SK-N-SH (cell line): ENCODE results near the gene EP400. TPM values are rescaled to one million over a fixed set of nuclear protein-coding genes. Genes with fewer than 3 reads are reported as not detected.

ENCODE experiments used
- CTCF ChIA-PET: fragments of 300-600, 350-600 bp; formaldehyde crosslinking; extraction: SDS; loops from one replicate; lab custom pipeline; 2021; lab: Yijun Ruan, JAX
- POLR2A ChIA-PET: fragments of 350-600 bp; sonication (Branson Sonifier 250); formaldehyde crosslinking; extraction: SDS; loops from one replicate; lab custom pipeline; 2020; ENCODE audit warnings: antibody characterized with exemption, inconsistent platforms; lab: Yijun Ruan, JAX
- DNase-seq: peaks from one replicate; pipeline ENCODE4 v3.0.0; 2012
- H2AFZ ChIP-seq: fragments of 200-600 bp; sonication (generic); 2 replicates; pipeline ENCODE4 v1.8.1; 2016; ENCODE audit warnings: antibody characterized with exemption, mild to moderate bottlenecking, low read depth
- H3F3A ChIP-seq: fragments of 200-600 bp; sonication (generic); replicated peaks from 2 replicates; pipeline ENCODE3; 2016; ENCODE audit warnings: antibody characterized with exemption, mild to moderate bottlenecking; ENCODE audit not compliant: insufficient read depth
- H3K27ac ChIP-seq, 2 experiments: fragments of 200-500 bp in 1 of 2; fragments of 200-600 bp in 1 of 2; sonication (Bioruptor generic) in 1 of 2; sonication (generic), shearing (Covaris generic) in 1 of 2; 2 replicates each; pipeline versions ENCODE4 v1.5.1 to v1.6.1; 2014 to 2016; ENCODE audit warnings: low read depth in 2 of 2, inconsistent platforms in 1 of 2, low read length in 1 of 2, mild to moderate bottlenecking in 1 of 2, mixed read lengths in 1 of 2
- H3K27me3 ChIP-seq: fragments of 200-600 bp; sonication (generic), shearing (Covaris generic); 2 replicates; pipeline ENCODE4 v1.6.1; 2016; ENCODE audit warnings: mixed run types; ENCODE audit not compliant: insufficient read depth
- H3K36me3 ChIP-seq, 2 experiments: fragments of 200-500 bp in 1 of 2; fragments of 200-600 bp in 1 of 2; sonication (Bioruptor generic) in 1 of 2; sonication (generic) in 1 of 2; replicated peaks in 1 of 2; 2 replicates each; pipeline versions ENCODE3 to v1.5.1; 2014 to 2016; ENCODE audit warnings: low read length in 1 of 2, mild to moderate bottlenecking in 1 of 2; ENCODE audit not compliant: insufficient read depth in 2 of 2, control insufficient read depth in 1 of 2
- H3K4me1 ChIP-seq, 2 experiments: fragments of 200-500 bp in 1 of 2; fragments of 200-600 bp in 1 of 2; sonication (Bioruptor generic) in 1 of 2; sonication (generic), shearing (Covaris generic) in 1 of 2; 2 replicates each; pipeline versions ENCODE4 v1.5.1 to v1.6.1; 2014 to 2016; ENCODE audit warnings: low read depth in 1 of 2, low read length in 1 of 2, mixed run types in 1 of 2; ENCODE audit not compliant: insufficient read depth in 2 of 2, control insufficient read depth in 1 of 2
- H3K4me2 ChIP-seq: fragments of 200-600 bp; sonication (generic), shearing (Covaris generic); 2 replicates; pipeline ENCODE4 v1.6.1; 2017; ENCODE audit warnings: mixed run types
- H3K4me3 ChIP-seq, 2 experiments: fragments of 200-500 bp in 1 of 2; fragments of 200-600 bp in 1 of 2; sonication (Bioruptor generic) in 1 of 2; sonication (generic), shearing (Covaris generic) in 1 of 2; 2 replicates each; pipeline versions ENCODE4 v1.5.1 to v1.8.1; 2014 to 2016; ENCODE audit warnings: low read depth in 2 of 2, inconsistent platforms in 1 of 2, low read length in 1 of 2, mild to moderate bottlenecking in 1 of 2, mixed read lengths in 1 of 2, moderate library complexity in 1 of 2
- H3K79me2 ChIP-seq: fragments of 200-600 bp; sonication (generic); 2 replicates; pipeline ENCODE4 v1.8.1; 2017; ENCODE audit warnings: mild to moderate bottlenecking; ENCODE audit not compliant: insufficient read depth
- H3K9ac ChIP-seq: fragments of 200-600 bp; sonication (generic); 2 replicates; pipeline ENCODE4 v1.6.1; 2017; ENCODE audit warnings: mixed run types
- H3K9me2 ChIP-seq: fragments of 200-600 bp; sonication (generic); 2 replicates; pipeline ENCODE4 v1.6.1; 2017; ENCODE audit warnings: mixed run types
- H3K9me3 ChIP-seq: fragments of 200-600 bp; sonication (generic); 2 replicates; pipeline ENCODE4 v1.6.1; 2017; ENCODE audit warnings: mixed run types, mild to moderate bottlenecking, moderate library complexity
- H4K20me1 ChIP-seq: fragments of 200-600 bp; sonication (generic); 2 replicates; pipeline ENCODE4 v1.6.1; 2017; ENCODE audit warnings: mild to moderate bottlenecking, mixed run types; ENCODE audit not compliant: insufficient read depth
- CHD2 ChIP-seq: fragments of 150-350 bp; IDR thresholded peaks from 2 replicates; pipeline ENCODE4 v1.6.1; 2018; ENCODE audit warnings: low read length; ENCODE audit not compliant: partially characterized antibody
- EZH2phosphoT487 ChIP-seq: fragments of 200-600 bp; sonication (generic); IDR thresholded peaks from 2 replicates; pipeline ENCODE4 v1.6.1; 2017; ENCODE audit warnings: low read depth, mixed run types, mild to moderate bottlenecking, antibody characterized with exemption, moderate library complexity, borderline replicate concordance
- FOSL2 ChIP-seq: IDR thresholded peaks from 2 replicates; pipeline ENCODE4 v1.4.0; 2012; ENCODE audit warnings: low read depth, mild to moderate bottlenecking, moderate library complexity, borderline replicate concordance
- FOXM1 ChIP-seq: IDR thresholded peaks from 2 replicates; pipeline ENCODE4 v1.4.0; 2012; ENCODE audit warnings: low read depth, mild to moderate bottlenecking
- GATA2 ChIP-seq: sonication (generic); formaldehyde crosslinking; IDR thresholded peaks from 2 replicates; pipeline ENCODE4 v1.5.0; 2020; ENCODE audit warnings: mild to moderate bottlenecking, missing genetic modification reagents
- MEF2A ChIP-seq: IDR thresholded peaks from 2 replicates; pipeline ENCODE4 v1.4.0; 2012; ENCODE audit warnings: low read depth, borderline replicate concordance
- POLR2AphosphoS5 ChIP-seq: IDR thresholded peaks from 2 replicates; pipeline ENCODE4 v1.6.1; 2012; ENCODE audit warnings: low read depth, low read length
- RCOR1 ChIP-seq: fragments of 150-350 bp; IDR thresholded peaks from 2 replicates; pipeline ENCODE4 v1.6.1; 2017; ENCODE audit warnings: antibody characterized with exemption, low read length
- SIN3A ChIP-seq: IDR thresholded peaks from 2 replicates; pipeline ENCODE4 v1.6.1; 2012; ENCODE audit warnings: low read depth, mild to moderate bottlenecking, low read length, moderate library complexity, borderline replicate concordance
- TAF1 ChIP-seq: IDR thresholded peaks from 2 replicates; pipeline ENCODE4 v1.6.1; 2012; ENCODE audit warnings: low read depth, mild to moderate bottlenecking, low read length, moderate library complexity, borderline replicate concordance
- WGBS: methylation state at CpG from one replicate; pipeline ENCODE4 v1.1.6; 2017; ENCODE audit warnings: low lambda C conversion rate; 5-methylcytosine and 5-hydroxymethylcytosine counted together
- polyA plus RNA-seq, 3 experiments: library from polyadenylated mRNA; depleted of rRNA; stranded (reverse); fragments of >200 nt; gene quantifications; 2 replicates each; pipeline ENCODE4 v1.2.3, GENCODE V29; 2012
- TF ChIP-seq, protein P1 (sequence below): IDR thresholded peaks from 2 replicates; pipeline ENCODE4 v1.4.0; 2012; ENCODE audit warnings: low read depth
- TF ChIP-seq, protein P2 (sequence below): fragments of 200-600 bp; sonication (generic); IDR thresholded peaks from 2 replicates; pipeline ENCODE4 v1.6.1; 2017; ENCODE audit warnings: antibody characterized with exemption, mild to moderate bottlenecking, moderate library complexity
- TF ChIP-seq, protein P3 (sequence below): fragments of 150-350 bp; IDR thresholded peaks from 2 replicates; pipeline ENCODE4 v1.6.1; 2016; ENCODE audit warnings: mild to moderate bottlenecking, low read depth, low read length

EP400 gene
- polyA plus RNA-seq, 1 of the 3 experiments (the other 2 are of a cell fraction): 7.0 TPM

- Histone ChIP-seq H2AFZ (no peak overlapping the region), H3K4me3 (no peak overlapping the region), H3K4me2 (no peak overlapping the region), H3F3A (peaks cover 15% of the 10 kb centered on the region), H3K27me3 (no peaks in the 10 kb centered on the region), H3K4me1 (no peaks in the 10 kb centered on the region), H4K20me1 (no peaks in the 10 kb centered on the region), H3K9ac (no peak overlapping the region)
- CTCF ChIA-PET: no interaction called here
- WGBS: 95% methylated on average over 25 of the region's 35 CpGs
- POLR2A ChIA-PET: no interaction called here
- DNase-seq: peak; percentile 40
- no peak for TF ChIP-seq SIN3A
- TF ChIP-seq FOXM1: no peak
- TF ChIP-seq MEF2A: no peak
- TF ChIP-seq, protein P1, sequence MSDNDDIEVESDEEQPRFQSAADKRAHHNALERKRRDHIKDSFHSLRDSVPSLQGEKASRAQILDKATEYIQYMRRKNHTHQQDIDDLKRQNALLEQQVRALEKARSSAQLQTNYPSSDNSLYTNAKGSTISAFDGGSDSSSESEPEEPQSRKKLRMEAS: no peak
- TF ChIP-seq CHD2: no peak
- TF ChIP-seq, protein P2, sequence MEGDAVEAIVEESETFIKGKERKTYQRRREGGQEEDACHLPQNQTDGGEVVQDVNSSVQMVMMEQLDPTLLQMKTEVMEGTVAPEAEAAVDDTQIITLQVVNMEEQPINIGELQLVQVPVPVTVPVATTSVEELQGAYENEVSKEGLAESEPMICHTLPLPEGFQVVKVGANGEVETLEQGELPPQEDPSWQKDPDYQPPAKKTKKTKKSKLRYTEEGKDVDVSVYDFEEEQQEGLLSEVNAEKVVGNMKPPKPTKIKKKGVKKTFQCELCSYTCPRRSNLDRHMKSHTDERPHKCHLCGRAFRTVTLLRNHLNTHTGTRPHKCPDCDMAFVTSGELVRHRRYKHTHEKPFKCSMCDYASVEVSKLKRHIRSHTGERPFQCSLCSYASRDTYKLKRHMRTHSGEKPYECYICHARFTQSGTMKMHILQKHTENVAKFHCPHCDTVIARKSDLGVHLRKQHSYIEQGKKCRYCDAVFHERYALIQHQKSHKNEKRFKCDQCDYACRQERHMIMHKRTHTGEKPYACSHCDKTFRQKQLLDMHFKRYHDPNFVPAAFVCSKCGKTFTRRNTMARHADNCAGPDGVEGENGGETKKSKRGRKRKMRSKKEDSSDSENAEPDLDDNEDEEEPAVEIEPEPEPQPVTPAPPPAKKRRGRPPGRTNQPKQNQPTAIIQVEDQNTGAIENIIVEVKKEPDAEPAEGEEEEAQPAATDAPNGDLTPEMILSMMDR: no peak
- TF ChIP-seq EZH2phosphoT487: no peak
- TF ChIP-seq TAF1: no peak
- TF ChIP-seq, protein P3, sequence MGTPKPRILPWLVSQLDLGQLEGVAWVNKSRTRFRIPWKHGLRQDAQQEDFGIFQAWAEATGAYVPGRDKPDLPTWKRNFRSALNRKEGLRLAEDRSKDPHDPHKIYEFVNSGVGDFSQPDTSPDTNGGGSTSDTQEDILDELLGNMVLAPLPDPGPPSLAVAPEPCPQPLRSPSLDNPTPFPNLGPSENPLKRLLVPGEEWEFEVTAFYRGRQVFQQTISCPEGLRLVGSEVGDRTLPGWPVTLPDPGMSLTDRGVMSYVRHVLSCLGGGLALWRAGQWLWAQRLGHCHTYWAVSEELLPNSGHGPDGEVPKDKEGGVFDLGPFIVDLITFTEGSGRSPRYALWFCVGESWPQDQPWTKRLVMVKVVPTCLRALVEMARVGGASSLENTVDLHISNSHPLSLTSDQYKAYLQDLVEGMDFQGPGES: no peak
- no peak for TF ChIP-seq RCOR1
- TF ChIP-seq POLR2AphosphoS5: no peak
- TF ChIP-seq, all 33 proteins: peak for 0
- Histone ChIP-seq H3K36me3 (peaks cover 0 to 24% of the 10 kb centered on the region in 2 experiments), H3K9me2 (no peaks in the 10 kb centered on the region), H3K9me3 (no peaks in the 10 kb centered on the region), H3K79me2 (no peaks in the 10 kb centered on the region), H3K27ac (no peak overlapping the region)
These were observed 5.0 kb upstream of the EP400 start for GRCh38 chr12:131944601-131945251.

- no peak overlapping the region for H2AFZ ChIP-seq
- DNase-seq: no peak
- TF ChIP-seq FOSL2: no peak
- TF ChIP-seq EZH2phosphoT487: no peak
- no peak for TF ChIP-seq GATA2
- TF ChIP-seq, all 33 proteins: peak for 0
- Histone ChIP-seq H3K27me3 (no peaks in the 10 kb centered on the region), H3K27ac (no peak overlapping the region), H3K9ac (no peak overlapping the region), H3K4me3 (no peak overlapping the region), H4K20me1 (peaks cover 8% of the 10 kb centered on the region), H3F3A (peaks cover 15% of the 10 kb centered on the region), H3K9me2 (no peaks in the 10 kb centered on the region), H3K4me2 (no peak overlapping the region), H3K4me1 (peaks cover 0 to 4% of the 10 kb centered on the region in 2 experiments; a peak in 1 of 4 replicates), H3K9me3 (no peaks in the 10 kb centered on the region), H3K36me3 (peaks cover 0 to 13% of the 10 kb centered on the region in 2 experiments), H3K79me2 (peaks cover 18% of the 10 kb centered on the region)
- 92% methylated on average over 5 of the region's 6 CpGs for WGBS
- ChIA-PET POLR2A (interaction anchor here (0.7 kb wide), 1 partner anchor 1089 kb away, joined by 3 read pairs; no protein-coding TSS in a partner anchor), CTCF (interaction anchor here (0.7 to 1.4 kb wide), 2 partner anchors 13 to 135 kb away, joined by 3 read pairs; no protein-coding TSS in a partner anchor)
These were observed 3.0 kb upstream of the EP400 start for GRCh38 chr12:131946757-131947156.
